H9 (cell line): Measurements from ENCODE around the gene IFNAR2. TPM values are rescaled to one million over a fixed set of nuclear protein-coding genes. Genes with fewer than 3 reads are reported as not detected.

ENCODE experiments used
- DNase-seq: peaks from one replicate; pipeline ENCODE4 v3.0.0-alpha.2; 2017
- H2AFZ ChIP-seq: one replicate; pipeline ENCODE4 v1.6.1; 2013; ENCODE audit warnings: mild to moderate bottlenecking, low read length, control low read depth, moderate library complexity
- H2AK5ac ChIP-seq: 2 replicates; pipeline ENCODE4 v1.6.1; 2013; ENCODE audit warnings: low read length, control low read depth, mixed read lengths; ENCODE audit not compliant: insufficient read length
- H2BK120ac ChIP-seq: one replicate; pipeline ENCODE4 v1.6.1; 2013; ENCODE audit warnings: low read depth, mild to moderate bottlenecking, low read length, control low read depth, inconsistent platforms; ENCODE audit not compliant: poor library complexity, severe bottlenecking
- H2BK12ac ChIP-seq: 2 replicates; pipeline ENCODE4 v1.6.1; 2013; ENCODE audit warnings: low read length, control low read depth, mixed read lengths, low read depth; ENCODE audit not compliant: insufficient read length
- H2BK15ac ChIP-seq: 2 replicates; pipeline ENCODE4 v1.6.1; 2013; ENCODE audit warnings: low read depth, low read length, control low read depth
- H2BK20ac ChIP-seq: one replicate; pipeline ENCODE4 v1.6.1; 2013; ENCODE audit warnings: low read depth, mild to moderate bottlenecking, low read length, control low read depth, inconsistent platforms; ENCODE audit not compliant: poor library complexity, severe bottlenecking
- H2BK5ac ChIP-seq: 2 replicates; pipeline ENCODE4 v1.6.1; 2013; ENCODE audit warnings: low read length, control low read depth, mixed read lengths; ENCODE audit not compliant: insufficient read length
- H3K14ac ChIP-seq: 2 replicates; pipeline ENCODE4 v1.6.1; 2013; ENCODE audit warnings: low read length, control low read depth; ENCODE audit not compliant: insufficient read depth
- H3K18ac ChIP-seq: 2 replicates; pipeline ENCODE4 v1.6.1; 2013; ENCODE audit warnings: low read depth, mild to moderate bottlenecking, mixed read lengths, low read length, control low read depth; ENCODE audit not compliant: insufficient read length
- H3K23ac ChIP-seq: 2 replicates; pipeline ENCODE4 v1.6.1; 2013; ENCODE audit warnings: low read length, control low read depth, mixed read lengths, low read depth; ENCODE audit not compliant: insufficient read length
- H3K23me2 ChIP-seq: 2 replicates; pipeline ENCODE4 v1.6.1; 2013; ENCODE audit warnings: low read depth, mild to moderate bottlenecking, mixed read lengths, low read length, control low read depth; ENCODE audit not compliant: insufficient read length, poor library complexity, severe bottlenecking
- H3K27ac ChIP-seq: 2 replicates; pipeline ENCODE4 v1.5.1; 2013; ENCODE audit warnings: low read length, control low read depth, mixed read lengths, low read depth; ENCODE audit not compliant: insufficient read length
- H3K27me3 ChIP-seq: 2 replicates; pipeline ENCODE4 v1.6.1; 2013; ENCODE audit warnings: low read length, control low read depth, inconsistent platforms; ENCODE audit not compliant: insufficient read depth
- H3K4ac ChIP-seq: 2 replicates; pipeline ENCODE4 v1.6.1; 2013; ENCODE audit warnings: low read depth, mild to moderate bottlenecking, control low read depth, inconsistent platforms, low read length, moderate library complexity
- H3K4me1 ChIP-seq: 2 replicates; pipeline ENCODE4 v1.6.1; 2013; ENCODE audit warnings: low read length, control low read depth, inconsistent platforms; ENCODE audit not compliant: insufficient read depth
- H3K4me2 ChIP-seq: 2 replicates; pipeline ENCODE4 v1.6.1; 2013; ENCODE audit warnings: low read length, control low read depth, mixed read lengths; ENCODE audit not compliant: insufficient read length, insufficient read depth
- H3K56ac ChIP-seq: 2 replicates; pipeline ENCODE4 v1.6.1; 2013; ENCODE audit warnings: low read depth, mild to moderate bottlenecking, mixed read lengths, low read length, control low read depth; ENCODE audit not compliant: insufficient read length
- H3K79me1 ChIP-seq: 2 replicates; pipeline ENCODE4 v1.6.1; 2013; ENCODE audit warnings: low read depth, mild to moderate bottlenecking, moderate library complexity, low read length, control low read depth, inconsistent platforms; ENCODE audit not compliant: insufficient read depth, poor library complexity, severe bottlenecking
- H3K79me2 ChIP-seq: 2 replicates; pipeline ENCODE4 v1.6.1; 2013; ENCODE audit warnings: low read length, control low read depth, inconsistent platforms; ENCODE audit not compliant: insufficient read depth
- H3K9ac ChIP-seq: 2 replicates; pipeline ENCODE4 v1.6.1; 2013; ENCODE audit warnings: low read length, control low read depth, mixed read lengths; ENCODE audit not compliant: insufficient read length; ENCODE audit errors: extremely low read depth
- H3K9me3 ChIP-seq: one replicate; pipeline ENCODE4 v1.6.1; 2013; ENCODE audit warnings: low read depth, low read length, inconsistent platforms; ENCODE audit not compliant: control insufficient read depth
- H3T11ph ChIP-seq: one replicate; pipeline ENCODE4 v1.6.1; 2013; ENCODE audit warnings: mild to moderate bottlenecking, low read length, control low read depth, inconsistent platforms
- H4K20me1 ChIP-seq: one replicate; pipeline ENCODE4 v1.6.1; 2013; ENCODE audit not compliant: control insufficient read depth, insufficient read length, insufficient read depth
- H4K5ac ChIP-seq: 2 replicates; pipeline ENCODE4 v1.6.1; 2013; ENCODE audit warnings: low read depth, mild to moderate bottlenecking, mixed read lengths, low read length, control low read depth; ENCODE audit not compliant: insufficient read length
- H4K8ac ChIP-seq: replicated peaks from 2 replicates; pipeline ENCODE4 v1.6.1; 2013; ENCODE audit warnings: low read length, control low read depth, mixed read lengths, low read depth; ENCODE audit not compliant: insufficient read length
- H4K91ac ChIP-seq: 2 replicates; pipeline ENCODE4 v1.6.1; 2013; ENCODE audit warnings: low read depth, mild to moderate bottlenecking, moderate library complexity, mixed read lengths, low read length, control low read depth; ENCODE audit not compliant: insufficient read length
- H3K27ac Mint-ChIP-seq, 3 experiments: 2 replicates in 2 of 3; 3 replicates in 1 of 3; pipeline ENCODE4 v1.8.0; 2020 to 2021; ENCODE audit warnings: mixed read lengths in 3 of 3, mild to moderate bottlenecking in 1 of 3, moderate library complexity in 1 of 3
- H3K27me3 Mint-ChIP-seq: 2 replicates; pipeline ENCODE4 v1.8.0; 2021; ENCODE audit warnings: low read depth, mild to moderate bottlenecking, moderate library complexity, mixed read lengths
- H3K36me3 Mint-ChIP-seq, 3 experiments: 2 replicates in 2 of 3; 3 replicates in 1 of 3; pipeline ENCODE4 v1.8.0; 2020 to 2021; ENCODE audit warnings: low read depth in 3 of 3, mixed read lengths in 3 of 3; ENCODE audit not compliant: insufficient read depth in 1 of 3
- H3K4me1 Mint-ChIP-seq, 2 experiments: 2 replicates each; pipeline ENCODE4 v1.8.0; 2020; ENCODE audit warnings: mixed read lengths in 2 of 2
- H3K4me3 Mint-ChIP-seq, 2 experiments: 2 replicates in 1 of 2; 3 replicates in 1 of 2; pipeline ENCODE4 v1.8.0; 2020 to 2021; ENCODE audit warnings: mild to moderate bottlenecking in 2 of 2, mixed read lengths in 2 of 2, moderate library complexity in 1 of 2
- H3K9me3 Mint-ChIP-seq, 2 experiments: 2 replicates in 1 of 2; 3 replicates in 1 of 2; pipeline ENCODE4 v1.8.0; 2020; ENCODE audit warnings: mild to moderate bottlenecking in 2 of 2, mixed read lengths in 2 of 2, moderate library complexity in 1 of 2
- CTCF ChIP-seq: fragments of 200-600 bp; sonication (generic); conservative IDR thresholded peaks from 3 replicates; pipeline ENCODE4 v1.8.0; 2021; ENCODE audit warnings: antibody characterized with exemption, mild to moderate bottlenecking
- WGBS: extraction: QIAGEN DNeasy Blood & Tissue Kit; methylation state at CpG from one replicate; pipeline ENCODE4 v1.1.7; 2013; ENCODE audit warnings: missing lambda C conversion rate, low lambda C conversion rate, mixed read lengths; ENCODE audit not compliant: insufficient read length; ENCODE audit errors: extremely low coverage; 5-methylcytosine and 5-hydroxymethylcytosine counted together
- total RNA-seq: library from RNA; stranded (reverse); gene quantifications from 2 replicates; pipeline ENCODE4 v1.2.1, GENCODE V29; 2021

IFNAR2 gene
- total RNA-seq, 1 experiment from 2014 or later, result 14.4 TPM

- Histone ChIP-seq H3K4me2 (no peak overlapping the region), H2BK15ac (no peak overlapping the region), H2BK120ac (no peak overlapping the region), H3K56ac (no peak overlapping the region), H4K8ac (no peak overlapping the region), H3K23me2 (no peaks in the 10 kb centered on the region), H3K4me1 (no peaks in the 10 kb centered on the region), H3K27ac (no peak overlapping the region), H3K79me2 (no peaks in the 10 kb centered on the region), H2AK5ac (no peak overlapping the region), H4K91ac (no peak overlapping the region), H3K18ac (no peak overlapping the region), H3K4ac (no peak overlapping the region), H3K9me3 (no peaks in the 10 kb centered on the region), H2BK12ac (no peak overlapping the region), H3K9ac (no peak overlapping the region), H2BK5ac (no peak overlapping the region), H3K27me3 (no peaks in the 10 kb centered on the region), H2AFZ (no peak overlapping the region), H3K79me1 (no peaks in the 10 kb centered on the region), H4K5ac (no peak overlapping the region), H4K20me1 (no peaks in the 10 kb centered on the region), H2BK20ac (no peak overlapping the region), H3K14ac (no peak overlapping the region), H3T11ph (no peak overlapping the region), H3K23ac (no peak overlapping the region)
- Mint-ChIP-seq H3K27me3 (peaks cover 2% of the 10 kb centered on the region), H3K4me3 (no peak overlapping the region), H3K9me3 (peaks cover 8 to 10% of the 10 kb centered on the region in 2 experiments), H3K4me1 (peaks cover 0 to 3% of the 10 kb centered on the region in 2 experiments; a peak in 2 of 4 replicates), H3K27ac (no peak overlapping the region), H3K36me3 (peaks cover 2 to 6% (median 5%) of the 10 kb centered on the region in 3 experiments; a peak in 5 of 7 replicates)
- no peak for TF ChIP-seq CTCF
- DNase-seq, result no peak
- no CpG with 5 or more reads among the region's 5 CpGs for WGBS
Measured at GRCh38 chr21:33203371-33203724, 26.4 kb upstream of the IFNAR2 start.
